Measurements from ENCODE around the gene KRTAP5-10.
"Not testable (repeated sequence)": the region's sequence is repeated elsewhere in the genome, so short reads cannot be mapped to it uniquely, and the experiment has no call there.

Gene KRTAP5-10

DNA sequence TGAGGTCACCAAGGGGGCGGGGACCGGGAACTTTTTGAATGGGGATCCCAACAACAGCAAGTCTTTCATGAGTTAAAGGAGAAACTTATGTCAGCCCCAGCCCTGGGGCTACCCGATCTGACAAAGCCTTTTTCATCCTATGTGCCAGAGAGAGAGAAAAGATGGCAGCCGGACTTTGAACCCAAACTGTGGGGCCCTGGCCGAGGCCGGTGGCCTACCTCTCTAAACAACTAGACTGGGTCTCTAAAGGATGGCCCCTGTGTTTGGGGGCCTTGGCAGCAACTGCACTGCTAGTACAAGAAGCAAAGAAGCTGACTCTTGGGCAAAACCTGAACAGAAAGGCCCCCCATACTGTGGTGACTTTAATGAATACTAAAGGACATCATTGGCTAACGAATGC, 48.6 kb downstream of the KRTAP5-10 start:
- DNase-seq, result not testable (repeated sequence)

DNA sequence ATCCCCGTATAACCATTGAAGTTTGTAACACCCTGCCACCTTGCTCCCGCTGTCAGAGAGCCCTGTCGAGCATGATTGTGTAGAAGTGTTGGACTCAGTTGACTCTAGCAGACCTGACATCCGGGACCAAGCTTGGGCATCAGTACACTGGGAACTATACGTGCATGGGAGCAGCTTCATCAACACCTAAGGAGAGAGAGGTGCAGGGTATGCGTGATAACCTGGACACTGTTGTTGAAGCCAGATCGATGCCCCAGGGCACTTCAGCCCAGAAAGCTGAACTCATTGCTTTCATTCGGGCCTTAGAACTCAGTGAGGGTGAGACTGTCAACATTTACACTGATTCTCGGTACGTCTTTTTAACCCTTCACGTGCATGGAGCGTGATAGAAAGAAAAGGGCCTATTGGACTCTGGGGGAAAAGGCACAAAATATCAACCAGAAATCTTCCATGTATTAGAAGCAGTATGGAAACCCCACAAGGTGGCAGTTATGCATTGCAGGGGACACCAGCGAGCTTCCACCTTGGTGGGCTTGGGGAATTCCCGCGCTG, 49.1 kb downstream of the KRTAP5-10 start:
- not testable (repeated sequence) for DNase-seq

DNA sequence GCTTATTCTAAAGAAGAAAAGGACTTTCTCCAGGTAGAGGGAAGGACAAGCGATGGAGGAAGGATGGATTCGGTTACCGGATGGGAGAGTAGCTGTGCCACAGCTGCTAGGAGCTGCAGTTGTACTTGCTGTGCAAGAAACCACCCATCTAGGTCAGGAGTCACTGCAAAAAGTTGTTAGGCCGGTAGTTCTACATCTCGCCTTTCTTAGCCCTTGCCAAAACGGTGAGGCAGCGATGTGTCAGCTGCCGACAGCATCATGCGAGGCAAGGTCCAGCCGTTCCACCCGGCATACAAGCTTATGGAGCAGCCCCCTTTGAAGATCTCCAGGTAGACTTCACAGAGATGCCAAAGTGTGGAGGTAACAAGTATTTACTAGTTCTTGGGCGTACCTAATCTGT, 49.6 kb downstream of the KRTAP5-10 start:
- DNase-seq, result not testable (repeated sequence)

Data from T-helper 1 cell (primary cell).